Measurements from ENCODE around the gene MED13L. TPM values are rescaled to one million over a fixed set of nuclear protein-coding genes. Genes with fewer than 3 reads are reported as not detected.

Gene MED13L
- total and polyA plus RNA-seq, 2 experiments from 2014 or later = 11.7 to 88.7 TPM

- Histone ChIP-seq H3K79me2 (ENCODE audit: insufficient read depth) (peaks cover 100% of the 10 kb centered on the region), H3K4me2 (ENCODE audit: unreplicated experiment) (no peak overlapping the region), H3K9me3 (ENCODE audit: low read depth) (no peaks in the 10 kb centered on the region), H3K4me3 (no peak overlapping the region), H3K36me3 (ENCODE audit: low read depth) (no peaks in the 10 kb centered on the region), H4K20me1 (ENCODE audit: insufficient read depth) (peaks cover 36% of the 10 kb centered on the region), H3K27ac (no peak overlapping the region), H3K9ac (no peak overlapping the region), H3F3A (ENCODE audit: insufficient read depth) (peaks cover 8% of the 10 kb centered on the region; the same call in 1 of the 2 replicates), H3K9me2 (ENCODE audit: insufficient read depth) (no peaks in the 10 kb centered on the region), H3K4me1 (ENCODE audit: insufficient read depth) (peaks cover 6% of the 10 kb centered on the region; the same call in 1 of the 2 replicates), H2AFZ (no peak overlapping the region), H3K27me3 (replicated peaks; ENCODE audit: insufficient read depth) (no peaks in the 10 kb centered on the region)
- 97 to 98% methylated on average over 3 of the region's 3 CpGs for WGBS, 2 experiments (ENCODE audit: low coverage in 1 of 2, low lambda C conversion rate in 2 of 2, missing lambda C conversion rate in 2 of 2)
- in situ Hi-C loops (cut with MboI) = no loop called here
- DNase-seq = no peak
- TF ChIP-seq EZH2phosphoT487 (IDR thresholded peaks at IDR 0.05; ENCODE audit: insufficient read depth, low read depth) (no peak), EZH2 (IDR thresholded peaks at IDR 0.05; ENCODE audit: insufficient read depth, poor library complexity, severe bottlenecking) (no peak)
Observed at GRCh38 chr12:116070444-116070843, 207.0 kb downstream of the MED13L start.

GRCh38 chr12:116069943-116070342 lies 207.6 kb downstream of the MED13L start:
- DNase-seq = no peak
- H3K4me2 ChIP-seq (ENCODE audit: unreplicated experiment) = no peak overlapping the region
- no peak overlapping the region for H3K9ac ChIP-seq
- H3K79me2 ChIP-seq (ENCODE audit: insufficient read depth) = peaks cover 100% of the 10 kb centered on the region
- in situ Hi-C loops (cut with MboI) = no loop called here
- no peak overlapping the region for H3K4me3 ChIP-seq
- no peaks in the 10 kb centered on the region for H3K9me2 ChIP-seq (ENCODE audit: insufficient read depth)
- H2AFZ ChIP-seq = no peak overlapping the region
- TF ChIP-seq EZH2phosphoT487 (IDR thresholded peaks at IDR 0.05; ENCODE audit: insufficient read depth, low read depth) = no peak
- no peak for TF ChIP-seq EZH2 (IDR thresholded peaks at IDR 0.05; ENCODE audit: insufficient read depth, poor library complexity, severe bottlenecking)
- H3K27me3 ChIP-seq (replicated peaks; ENCODE audit: insufficient read depth) = no peaks in the 10 kb centered on the region
- H3K27ac ChIP-seq = no peak overlapping the region
- peaks cover 11% of the 10 kb centered on the region; the same call in 1 of the 2 replicates for H3K4me1 ChIP-seq (ENCODE audit: insufficient read depth)
- H3F3A ChIP-seq (ENCODE audit: insufficient read depth) = peaks cover 13% of the 10 kb centered on the region; the same call in 1 of the 2 replicates
- H3K9me3 ChIP-seq (ENCODE audit: low read depth) = no peaks in the 10 kb centered on the region
- no peaks in the 10 kb centered on the region for H3K36me3 ChIP-seq (ENCODE audit: low read depth)
- peaks cover 37% of the 10 kb centered on the region for H4K20me1 ChIP-seq (ENCODE audit: insufficient read depth)

GRCh38 chr12:116068853-116069252 lies 208.6 kb downstream of the MED13L start:
- H3F3A ChIP-seq (ENCODE audit: insufficient read depth) = peaks cover 13% of the 10 kb centered on the region; the same call in 1 of the 2 replicates
- H3K9ac ChIP-seq = no peak overlapping the region
- no peaks in the 10 kb centered on the region for H3K9me3 ChIP-seq (ENCODE audit: low read depth)
- TF ChIP-seq EZH2 (IDR thresholded peaks at IDR 0.05; ENCODE audit: insufficient read depth, poor library complexity, severe bottlenecking) (no peak), EZH2phosphoT487 (IDR thresholded peaks at IDR 0.05; ENCODE audit: insufficient read depth, low read depth) (no peak)
- no peak overlapping the region for H3K4me2 ChIP-seq (ENCODE audit: unreplicated experiment)
- in situ Hi-C loops (cut with MboI) = no loop called here
- 85 to 88% methylated on average over 9 of the region's 9 CpGs for WGBS, 2 experiments (ENCODE audit: low coverage in 1 of 2, low lambda C conversion rate in 2 of 2, missing lambda C conversion rate in 2 of 2)
- peaks cover 11% of the 10 kb centered on the region; the same call in 1 of the 2 replicates for H3K4me1 ChIP-seq (ENCODE audit: insufficient read depth)
- H3K79me2 ChIP-seq (ENCODE audit: insufficient read depth) = peaks cover 100% of the 10 kb centered on the region
- no peaks in the 10 kb centered on the region for H3K36me3 ChIP-seq (ENCODE audit: low read depth)
- no peak overlapping the region for H2AFZ ChIP-seq
- no peaks in the 10 kb centered on the region for H3K27me3 ChIP-seq (replicated peaks; ENCODE audit: insufficient read depth)
- H3K27ac ChIP-seq = no peak overlapping the region
- DNase-seq = no peak
- H3K4me3 ChIP-seq = no peak overlapping the region
- H4K20me1 ChIP-seq (ENCODE audit: insufficient read depth) = peaks cover 37% of the 10 kb centered on the region
- no peaks in the 10 kb centered on the region for H3K9me2 ChIP-seq (ENCODE audit: insufficient read depth)

- in situ Hi-C loops (cut with MboI) = no loop called here
Observed at GRCh38 chr12:116068371-116068770, 209.1 kb downstream of the MED13L start.

GRCh38 chr12:116067892-116068291 lies 209.6 kb downstream of the MED13L start:
- H3K9me2 ChIP-seq (ENCODE audit: insufficient read depth) = no peaks in the 10 kb centered on the region
- H3K4me3 ChIP-seq = no peak overlapping the region
- H3K4me1 ChIP-seq (ENCODE audit: insufficient read depth) = peaks cover 11% of the 10 kb centered on the region; the same call in 1 of the 2 replicates
- H4K20me1 ChIP-seq (ENCODE audit: insufficient read depth) = peaks cover 37% of the 10 kb centered on the region
- H3K4me2 ChIP-seq (ENCODE audit: unreplicated experiment) = no peak overlapping the region
- H3K36me3 ChIP-seq (ENCODE audit: low read depth) = no peaks in the 10 kb centered on the region
- H3K9ac ChIP-seq = no peak overlapping the region
- peaks cover 13% of the 10 kb centered on the region; the same call in 1 of the 2 replicates for H3F3A ChIP-seq (ENCODE audit: insufficient read depth)
- in situ Hi-C loops (cut with MboI) = no loop called here
- H3K79me2 ChIP-seq (ENCODE audit: insufficient read depth) = peaks cover 100% of the 10 kb centered on the region
- no peak for DNase-seq
- no peaks in the 10 kb centered on the region for H3K27me3 ChIP-seq (replicated peaks; ENCODE audit: insufficient read depth)
- H3K9me3 ChIP-seq (ENCODE audit: low read depth) = no peaks in the 10 kb centered on the region
- WGBS, 2 experiments (ENCODE audit: low coverage in 1 of 2, low lambda C conversion rate in 2 of 2, missing lambda C conversion rate in 2 of 2) = 93 to 98% methylated on average over 3 of the region's 3 CpGs
- H2AFZ ChIP-seq = no peak overlapping the region
- H3K27ac ChIP-seq = no peak overlapping the region
- TF ChIP-seq EZH2 (IDR thresholded peaks at IDR 0.05; ENCODE audit: insufficient read depth, poor library complexity, severe bottlenecking) = no peak
- no peak for TF ChIP-seq EZH2phosphoT487 (IDR thresholded peaks at IDR 0.05; ENCODE audit: insufficient read depth, low read depth)

More at GRCh38 chr12:116068371-116068770, 209.1 kb downstream of the MED13L start:
- TF ChIP-seq EZH2phosphoT487 (IDR thresholded peaks at IDR 0.05; ENCODE audit: insufficient read depth, low read depth) (no peak), EZH2 (IDR thresholded peaks at IDR 0.05; ENCODE audit: insufficient read depth, poor library complexity, severe bottlenecking) (no peak)
- Histone ChIP-seq H3K79me2 (ENCODE audit: insufficient read depth) (peaks cover 100% of the 10 kb centered on the region), H4K20me1 (ENCODE audit: insufficient read depth) (peaks cover 37% of the 10 kb centered on the region), H2AFZ (no peak overlapping the region), H3K4me1 (ENCODE audit: insufficient read depth) (peaks cover 11% of the 10 kb centered on the region; the same call in 1 of the 2 replicates), H3K9me3 (ENCODE audit: low read depth) (no peaks in the 10 kb centered on the region), H3F3A (ENCODE audit: insufficient read depth) (peaks cover 13% of the 10 kb centered on the region; the same call in 1 of the 2 replicates), H3K27ac (no peak overlapping the region), H3K4me2 (ENCODE audit: unreplicated experiment) (no peak overlapping the region), H3K4me3 (no peak overlapping the region), H3K36me3 (ENCODE audit: low read depth) (no peaks in the 10 kb centered on the region), H3K9ac (no peak overlapping the region), H3K9me2 (ENCODE audit: insufficient read depth) (no peaks in the 10 kb centered on the region), H3K27me3 (replicated peaks; ENCODE audit: insufficient read depth) (no peaks in the 10 kb centered on the region)
- no peak for DNase-seq
